ENCODE data around the gene MAP2K5. TPM values are rescaled to one million over a fixed set of nuclear protein-coding genes. Genes with fewer than 3 reads are reported as not detected.

The MAP2K5 gene
- total RNA-seq, 1 experiment from 2014 or later: 32.0 TPM

DNA sequence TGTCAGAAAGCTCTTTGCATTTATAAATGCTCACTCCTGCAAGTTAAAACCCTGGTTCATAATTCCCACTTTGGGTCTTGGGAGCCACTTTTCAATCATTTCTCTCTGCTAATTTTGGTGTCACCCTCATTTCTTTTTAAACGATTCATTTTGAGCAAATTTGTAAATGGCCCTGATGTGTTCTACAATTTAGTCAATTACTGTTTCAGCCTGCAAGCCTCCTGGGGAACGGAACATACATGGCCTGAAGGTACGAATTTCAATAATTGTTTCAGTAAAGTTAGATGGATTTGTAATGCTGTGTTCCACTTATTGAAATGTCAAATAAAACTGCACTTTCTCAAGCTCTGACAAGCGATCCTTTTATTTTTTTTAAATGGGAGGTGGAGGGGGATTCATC, 43.2 kb downstream of the MAP2K5 start:
- no peak overlapping the region for H3K4me2 ChIP-seq (ENCODE audit: low read depth, low read length, poor library complexity, severe bottlenecking)
- no peak overlapping the region for H3K9ac ChIP-seq (ENCODE audit: low read length)
- H2AFZ ChIP-seq (ENCODE audit: low read length): no peak overlapping the region
- H3K9me2 ChIP-seq (replicated peaks; ENCODE audit: insufficient read depth, low read length): no peaks in the 10 kb centered on the region
- 0 out of 2 replicates have a peak, but pooled peaks cover 10% of the 10 kb centered on the region for H3K36me3 ChIP-seq (ENCODE audit: insufficient read depth, low read length)
- no peaks in the 10 kb centered on the region for H4K20me1 ChIP-seq (ENCODE audit: insufficient read depth, low read depth, low read length)
- H3K27me3 ChIP-seq (ENCODE audit: low read length): no peaks in the 10 kb centered on the region
- H3K79me2 ChIP-seq (ENCODE audit: low read length): peaks cover 28% of the 10 kb centered on the region
- peaks cover 20% of the 10 kb centered on the region for H3K4me1 ChIP-seq (ENCODE audit: low read length)
- H3K9me3 ChIP-seq (ENCODE audit: low read length): no peaks in the 10 kb centered on the region
- H3K4me3 ChIP-seq (ENCODE audit: low read length): no peak overlapping the region
- no peak for DNase-seq
- no peak overlapping the region for H3K27ac ChIP-seq (ENCODE audit: low read length)

DNA sequence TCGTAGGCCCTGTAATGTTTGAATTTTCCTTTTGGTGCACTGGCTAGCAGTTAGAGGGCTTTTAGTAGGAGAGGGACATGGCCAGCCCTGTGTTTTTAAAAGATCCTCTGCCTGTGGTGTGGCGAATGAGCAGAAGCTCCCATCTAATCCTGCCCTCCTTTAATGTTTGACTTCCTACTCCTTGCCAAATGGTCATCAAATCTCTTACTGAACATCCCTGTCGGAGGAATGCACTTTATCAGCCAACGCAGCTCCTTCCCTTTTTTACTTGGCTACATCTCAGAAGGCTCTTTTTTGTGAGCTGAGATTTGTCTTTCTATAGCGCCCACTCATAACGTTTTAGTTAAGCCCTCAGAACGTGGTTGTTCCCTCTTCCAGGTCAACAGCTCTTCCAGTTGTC, 44.8 kb downstream of the MAP2K5 start:
- Histone ChIP-seq H3K4me2 (ENCODE audit: low read depth, low read length, poor library complexity, severe bottlenecking) (no peak overlapping the region), H3K4me3 (ENCODE audit: low read length) (no peak overlapping the region), H3K79me2 (ENCODE audit: low read length) (peaks cover 16% of the 10 kb centered on the region; the same call in 1 of the 2 replicates), H3K27ac (ENCODE audit: low read length) (no peak overlapping the region), H3K9me2 (replicated peaks; ENCODE audit: insufficient read depth, low read length) (no peaks in the 10 kb centered on the region), H3K4me1 (ENCODE audit: low read length) (peaks cover 8% of the 10 kb centered on the region), H3K27me3 (ENCODE audit: low read length) (no peaks in the 10 kb centered on the region), H4K20me1 (ENCODE audit: insufficient read depth, low read depth, low read length) (no peaks in the 10 kb centered on the region), H3K9ac (ENCODE audit: low read length) (no peak overlapping the region), H2AFZ (ENCODE audit: low read length) (no peak overlapping the region), H3K36me3 (ENCODE audit: insufficient read depth, low read length) (0 out of 2 replicates have a peak, but pooled peaks cover 10% of the 10 kb centered on the region), H3K9me3 (ENCODE audit: low read length) (no peaks in the 10 kb centered on the region)
- DNase-seq: no peak

DNA sequence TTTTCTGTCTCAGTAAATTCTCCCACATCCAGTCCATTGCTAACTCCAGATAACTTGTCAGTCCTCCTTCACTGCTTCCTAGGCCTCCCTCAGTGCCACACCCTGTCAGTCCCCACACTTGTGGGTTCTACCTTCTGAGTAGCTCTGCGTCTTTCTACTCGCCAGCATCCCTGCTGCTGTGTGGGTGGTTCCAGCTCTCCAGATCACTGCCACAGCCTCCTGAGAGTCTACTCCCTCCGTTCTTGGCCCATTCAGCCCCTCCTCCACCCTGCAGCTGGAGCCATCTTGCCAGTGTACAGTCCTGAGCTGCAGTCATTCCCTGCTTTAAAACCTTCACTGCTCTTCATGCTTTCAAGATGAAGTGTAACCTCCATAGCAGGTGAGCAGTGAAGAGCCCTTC, 45.3 kb downstream of the MAP2K5 start:
- H3K27ac ChIP-seq (ENCODE audit: low read length): no peak overlapping the region
- H4K20me1 ChIP-seq (ENCODE audit: insufficient read depth, low read depth, low read length): no peaks in the 10 kb centered on the region
- H3K36me3 ChIP-seq (ENCODE audit: insufficient read depth, low read length): 0 out of 2 replicates have a peak, but pooled peaks cover 10% of the 10 kb centered on the region
- no peak overlapping the region for H3K4me2 ChIP-seq (ENCODE audit: low read depth, low read length, poor library complexity, severe bottlenecking)
- H3K4me3 ChIP-seq (ENCODE audit: low read length): no peak overlapping the region
- no peak overlapping the region for H2AFZ ChIP-seq (ENCODE audit: low read length)
- H3K79me2 ChIP-seq (ENCODE audit: low read length): peaks cover 12% of the 10 kb centered on the region; the same call in 1 of the 2 replicates
- no peaks in the 10 kb centered on the region for H3K27me3 ChIP-seq (ENCODE audit: low read length)
- DNase-seq: no peak
- H3K9ac ChIP-seq (ENCODE audit: low read length): no peak overlapping the region
- no peaks in the 10 kb centered on the region for H3K9me3 ChIP-seq (ENCODE audit: low read length)
- H3K9me2 ChIP-seq (replicated peaks; ENCODE audit: insufficient read depth, low read length): no peaks in the 10 kb centered on the region
- H3K4me1 ChIP-seq (ENCODE audit: low read length): peaks cover 8% of the 10 kb centered on the region

- Histone ChIP-seq H3K9ac (ENCODE audit: low read length) (no peak overlapping the region), H3K9me3 (ENCODE audit: low read length) (no peaks in the 10 kb centered on the region), H3K27ac (ENCODE audit: low read length) (no peak overlapping the region), H3K36me3 (ENCODE audit: insufficient read depth, low read length) (peaks cover 4% of the 10 kb centered on the region; the same call in 1 of the 2 replicates), H4K20me1 (ENCODE audit: insufficient read depth, low read depth, low read length) (no peaks in the 10 kb centered on the region), H3K27me3 (ENCODE audit: low read length) (no peaks in the 10 kb centered on the region), H3K79me2 (ENCODE audit: low read length) (no peaks in the 10 kb centered on the region), H3K9me2 (replicated peaks; ENCODE audit: insufficient read depth, low read length) (no peaks in the 10 kb centered on the region), H3K4me2 (ENCODE audit: low read depth, low read length, poor library complexity, severe bottlenecking) (no peak overlapping the region), H3K4me1 (ENCODE audit: low read length) (no peaks in the 10 kb centered on the region), H2AFZ (ENCODE audit: low read length) (no peak overlapping the region), H3K4me3 (ENCODE audit: low read length) (no peak overlapping the region)
- no peak for DNase-seq
Observed at GRCh38 chr15:67590191-67590590, 47.7 kb downstream of the MAP2K5 start.

DNA sequence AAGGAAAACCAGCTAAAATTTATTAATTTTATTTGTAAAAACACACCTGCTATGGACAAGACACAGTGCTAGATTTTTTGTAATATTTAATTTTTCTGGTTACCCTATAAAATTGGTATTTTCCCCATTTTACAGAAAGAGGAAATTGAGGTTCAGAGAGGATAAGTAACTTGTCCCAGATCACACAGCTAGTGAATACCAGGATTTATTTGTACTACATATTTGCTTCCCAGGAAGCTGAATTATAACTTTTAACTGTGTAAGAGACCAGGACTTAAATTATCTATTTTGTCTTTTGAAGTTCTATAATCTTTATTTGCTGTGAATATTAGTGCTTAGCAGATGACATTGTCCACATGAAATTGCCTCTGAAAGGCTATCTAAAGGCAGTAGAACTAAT, 49.7 kb downstream of the MAP2K5 start:
- no peak for DNase-seq
- H3K27me3 ChIP-seq (ENCODE audit: low read length): no peaks in the 10 kb centered on the region
- no peaks in the 10 kb centered on the region for H3K79me2 ChIP-seq (ENCODE audit: low read length)
- H3K4me3 ChIP-seq (ENCODE audit: low read length): no peak overlapping the region
- no peaks in the 10 kb centered on the region; the same call in 1 of the 2 replicates for H3K36me3 ChIP-seq (ENCODE audit: insufficient read depth, low read length)
- H3K4me1 ChIP-seq (ENCODE audit: low read length): no peaks in the 10 kb centered on the region
- no peak overlapping the region for H2AFZ ChIP-seq (ENCODE audit: low read length)
- no peak overlapping the region for H3K4me2 ChIP-seq (ENCODE audit: low read depth, low read length, poor library complexity, severe bottlenecking)
- no peak overlapping the region for H3K9ac ChIP-seq (ENCODE audit: low read length)
- no peaks in the 10 kb centered on the region for H3K9me3 ChIP-seq (ENCODE audit: low read length)
- no peaks in the 10 kb centered on the region for H4K20me1 ChIP-seq (ENCODE audit: insufficient read depth, low read depth, low read length)
- no peaks in the 10 kb centered on the region for H3K9me2 ChIP-seq (replicated peaks; ENCODE audit: insufficient read depth, low read length)
- no peak overlapping the region for H3K27ac ChIP-seq (ENCODE audit: low read length)

DNA sequence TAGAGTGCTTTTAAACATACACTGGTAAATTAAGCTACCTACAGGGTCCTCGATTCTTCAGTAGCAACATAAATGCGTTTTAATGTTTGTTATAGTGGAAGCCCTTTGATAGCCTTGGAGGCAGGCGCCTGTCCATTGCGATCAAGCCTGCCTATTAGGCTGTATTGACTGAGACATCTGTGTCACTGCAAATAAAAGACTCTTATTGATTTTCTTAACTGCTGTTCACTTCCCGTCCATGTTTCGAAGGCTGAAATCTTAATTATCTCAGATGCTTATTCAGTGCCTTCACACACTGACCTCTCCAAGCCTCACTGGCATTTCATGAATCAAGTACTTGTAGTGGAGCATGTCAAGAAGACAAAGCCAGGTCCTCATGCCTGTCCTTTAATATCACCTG, 51.1 kb downstream of the MAP2K5 start:
- H3K4me3 ChIP-seq (ENCODE audit: low read length): no peak overlapping the region
- H3K9me2 ChIP-seq (replicated peaks; ENCODE audit: insufficient read depth, low read length): no peaks in the 10 kb centered on the region
- no peak for DNase-seq
- H3K27me3 ChIP-seq (ENCODE audit: low read length): no peaks in the 10 kb centered on the region
- no peak overlapping the region for H3K27ac ChIP-seq (ENCODE audit: low read length)
- H3K9ac ChIP-seq (ENCODE audit: low read length): no peak overlapping the region
- H2AFZ ChIP-seq (ENCODE audit: low read length): no peak overlapping the region
- H3K79me2 ChIP-seq (ENCODE audit: low read length): no peaks in the 10 kb centered on the region
- no peaks in the 10 kb centered on the region for H3K4me1 ChIP-seq (ENCODE audit: low read length)
- no peaks in the 10 kb centered on the region for H3K9me3 ChIP-seq (ENCODE audit: low read length)
- no peaks in the 10 kb centered on the region; the same call in 1 of the 2 replicates for H3K36me3 ChIP-seq (ENCODE audit: insufficient read depth, low read length)
- no peak overlapping the region for H3K4me2 ChIP-seq (ENCODE audit: low read depth, low read length, poor library complexity, severe bottlenecking)
- no peaks in the 10 kb centered on the region for H4K20me1 ChIP-seq (ENCODE audit: insufficient read depth, low read depth, low read length)

GRCh38 chr15:67594770-67595169, 52.3 kb downstream of the MAP2K5 start:
- H3K36me3 ChIP-seq (ENCODE audit: insufficient read depth, low read length): no peaks in the 10 kb centered on the region; the same call in 1 of the 2 replicates

GRCh38 chr15:67595572-67595971, 53.1 kb downstream of the MAP2K5 start:
- Histone ChIP-seq H3K27ac (ENCODE audit: low read length) (no peak overlapping the region), H3K9me3 (ENCODE audit: low read length) (no peaks in the 10 kb centered on the region), H3K9me2 (replicated peaks; ENCODE audit: insufficient read depth, low read length) (no peaks in the 10 kb centered on the region), H3K27me3 (ENCODE audit: low read length) (no peaks in the 10 kb centered on the region), H3K79me2 (ENCODE audit: low read length) (no peaks in the 10 kb centered on the region), H3K9ac (ENCODE audit: low read length) (no peak overlapping the region), H4K20me1 (ENCODE audit: insufficient read depth, low read depth, low read length) (no peaks in the 10 kb centered on the region), H3K36me3 (ENCODE audit: insufficient read depth, low read length) (no peaks in the 10 kb centered on the region; the same call in 1 of the 2 replicates), H3K4me3 (ENCODE audit: low read length) (no peak overlapping the region), H2AFZ (ENCODE audit: low read length) (no peak overlapping the region), H3K4me2 (ENCODE audit: low read depth, low read length, poor library complexity, severe bottlenecking) (no peak overlapping the region), H3K4me1 (ENCODE audit: low read length) (no peaks in the 10 kb centered on the region)
- DNase-seq: no peak

More at GRCh38 chr15:67594770-67595169, 52.3 kb downstream of the MAP2K5 start:
- no peak overlapping the region for H3K27ac ChIP-seq (ENCODE audit: low read length)
- H2AFZ ChIP-seq (ENCODE audit: low read length): no peak overlapping the region
- no peak overlapping the region for H3K4me2 ChIP-seq (ENCODE audit: low read depth, low read length, poor library complexity, severe bottlenecking)
- H3K4me1 ChIP-seq (ENCODE audit: low read length): no peaks in the 10 kb centered on the region
- H3K27me3 ChIP-seq (ENCODE audit: low read length): no peaks in the 10 kb centered on the region
- H3K4me3 ChIP-seq (ENCODE audit: low read length): no peak overlapping the region
- no peaks in the 10 kb centered on the region for H3K9me2 ChIP-seq (replicated peaks; ENCODE audit: insufficient read depth, low read length)
- H3K9ac ChIP-seq (ENCODE audit: low read length): no peak overlapping the region
- no peaks in the 10 kb centered on the region for H3K79me2 ChIP-seq (ENCODE audit: low read length)
- no peaks in the 10 kb centered on the region for H4K20me1 ChIP-seq (ENCODE audit: insufficient read depth, low read depth, low read length)
- DNase-seq: no peak
- H3K9me3 ChIP-seq (ENCODE audit: low read length): no peaks in the 10 kb centered on the region

Data from Karpas-422 (cell line).